GM19397 (cell line): ENCODE measurements around the gene LBX2.
"Not testable (repeated sequence)": the region's sequence is repeated elsewhere in the genome, so short reads cannot be mapped to it uniquely, and the experiment has no call there.

Experiments used
- ATAC-seq: cut with Tn5 transposase; IDR thresholded peaks from one replicate; pipeline ENCODE4 v1.9.1; 2021; ENCODE audit warnings: mild to moderate bottlenecking, moderate library complexity; ENCODE audit not compliant: unreplicated experiment

LBX2 gene

DNA sequence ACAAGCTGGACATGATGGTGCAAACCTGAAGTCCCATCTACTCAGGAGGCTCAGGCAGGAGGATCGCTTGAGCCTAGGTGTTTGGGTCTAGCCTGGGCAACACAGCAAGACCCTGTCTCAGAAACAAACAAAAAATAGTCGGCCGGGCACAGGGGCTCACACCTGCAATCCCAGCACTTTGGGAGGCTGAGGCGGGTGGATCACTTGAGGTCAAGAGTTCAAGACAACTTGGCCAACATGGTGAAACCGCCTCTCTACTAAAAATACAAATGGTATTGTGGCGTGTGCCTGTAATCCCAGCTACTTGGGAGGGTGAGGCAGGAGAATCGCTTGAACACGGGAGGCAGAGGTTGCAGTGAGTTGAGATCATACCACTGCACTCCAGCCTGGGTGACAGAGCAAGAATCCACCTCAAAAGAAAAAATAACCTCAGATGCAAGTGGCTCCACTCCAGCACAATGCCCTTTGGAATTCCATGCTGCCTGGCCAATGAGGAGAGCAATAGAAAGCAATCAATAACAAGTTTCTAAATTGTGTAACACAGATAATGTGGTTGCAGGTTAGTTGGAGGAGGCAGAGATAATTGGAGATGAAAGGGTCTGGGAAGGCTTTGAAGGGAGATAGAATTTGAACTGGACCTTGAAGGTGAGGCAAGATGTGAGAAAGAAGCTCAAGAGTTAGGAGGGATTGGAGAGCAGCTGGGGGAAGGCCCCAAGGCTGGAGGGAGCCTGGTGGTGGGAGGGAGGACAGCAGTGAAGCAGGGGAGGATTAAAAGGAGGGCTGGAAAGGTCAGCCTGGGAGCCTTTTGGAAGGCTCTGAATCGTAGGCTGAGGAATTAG, 10.5 kb downstream of the LBX2 start:
- ATAC-seq = no peak

DNA sequence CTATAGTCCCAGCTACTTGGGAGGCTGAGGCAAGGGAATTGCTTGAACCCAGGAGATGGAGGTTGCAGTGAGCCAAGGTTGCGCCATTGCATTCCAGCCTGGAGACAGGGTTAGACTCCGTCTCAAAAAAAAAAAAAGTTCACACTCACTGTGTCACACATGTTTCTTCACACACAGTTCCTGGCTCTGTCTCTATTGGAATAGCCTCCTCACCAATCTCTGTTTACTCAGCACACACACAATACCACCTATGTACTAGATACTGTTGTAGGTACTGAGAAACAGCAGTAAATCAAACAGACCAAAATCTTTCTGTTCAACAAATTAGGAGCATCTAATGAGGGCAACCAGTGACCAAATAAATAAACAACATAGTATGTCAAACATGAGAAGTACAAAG, 13.3 kb downstream of the LBX2 start:
- ATAC-seq = no peak

DNA sequence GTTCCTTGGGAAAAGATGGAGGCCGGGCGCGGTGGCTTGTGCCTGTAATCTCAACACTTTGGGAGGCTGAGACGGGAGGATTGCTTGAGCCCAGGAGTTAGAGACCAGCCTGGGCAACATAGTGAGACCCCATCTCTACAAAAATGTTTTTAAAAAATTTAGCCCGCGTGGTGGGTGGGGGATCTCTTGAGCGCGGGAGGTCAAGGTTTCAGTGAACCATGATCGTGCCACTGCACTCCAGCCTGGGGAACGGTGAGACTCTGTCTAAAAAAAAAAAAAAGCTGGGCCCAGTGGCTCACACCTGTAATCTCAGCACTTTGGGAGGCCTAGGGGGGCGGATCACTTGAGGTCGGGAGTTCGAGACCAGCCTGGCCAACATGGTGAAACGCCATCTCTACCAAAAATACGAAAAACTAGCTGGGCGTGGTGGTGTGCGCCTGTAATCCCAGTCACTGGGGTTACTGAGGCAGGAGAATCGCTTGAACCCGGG, 15.7 kb downstream of the LBX2 start:
- not testable (repeated sequence) for ATAC-seq

DNA sequence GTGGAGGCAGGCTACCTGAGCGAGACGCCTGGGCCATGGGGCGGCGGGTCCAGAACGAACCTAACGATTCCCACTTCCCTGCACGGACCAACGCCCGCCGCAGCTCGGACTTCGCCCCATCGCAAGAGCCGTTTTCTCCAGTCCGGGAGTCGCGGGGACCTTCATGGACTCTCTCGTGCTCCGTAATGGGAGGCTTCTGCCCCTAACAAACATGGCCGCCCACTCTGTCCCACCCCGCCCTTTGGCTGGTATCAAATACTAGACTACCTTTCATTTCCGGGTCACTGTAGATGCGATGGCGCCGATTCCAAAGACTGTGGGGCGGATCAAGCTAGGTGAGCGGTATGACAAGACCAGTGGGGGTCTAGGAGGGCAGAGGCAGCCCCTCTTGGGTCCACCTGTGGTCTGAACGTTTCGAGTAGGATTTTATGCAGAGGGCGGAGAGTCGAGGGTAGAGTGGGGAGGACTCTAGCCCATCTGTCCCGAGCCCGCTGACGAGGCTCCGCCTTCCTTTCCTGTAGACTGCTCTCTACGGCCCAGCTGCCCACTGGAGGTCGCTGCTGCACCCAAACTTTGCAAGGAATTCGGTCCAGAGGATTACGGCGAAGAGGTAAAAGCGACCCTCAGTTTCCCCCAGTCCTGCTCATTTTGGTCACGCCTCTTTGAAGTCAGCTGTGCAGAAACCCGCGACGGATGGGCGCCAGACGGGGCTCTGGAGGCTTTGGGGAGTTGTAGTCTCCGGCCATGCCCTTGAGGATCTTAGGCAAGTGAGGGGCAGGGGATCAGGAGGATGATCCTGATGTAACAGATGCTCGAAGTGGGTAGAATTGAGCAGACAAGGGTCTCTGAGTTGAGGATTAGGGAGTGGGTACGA, 16.4 kb downstream of the LBX2 start, which contains the start of the genes CCDC142 and TTC31:
CCDC142 (minus strand) TSS at position 198 of the 874 bp plus-strand sequence; CDS start at position 37, 161 bp downstream.
TTC31 (plus strand) TSS at position 281 of the 874 bp plus-strand sequence; CDS start at position 296, 15 bp downstream.
- ATAC-seq = peak; percentile 83

DNA sequence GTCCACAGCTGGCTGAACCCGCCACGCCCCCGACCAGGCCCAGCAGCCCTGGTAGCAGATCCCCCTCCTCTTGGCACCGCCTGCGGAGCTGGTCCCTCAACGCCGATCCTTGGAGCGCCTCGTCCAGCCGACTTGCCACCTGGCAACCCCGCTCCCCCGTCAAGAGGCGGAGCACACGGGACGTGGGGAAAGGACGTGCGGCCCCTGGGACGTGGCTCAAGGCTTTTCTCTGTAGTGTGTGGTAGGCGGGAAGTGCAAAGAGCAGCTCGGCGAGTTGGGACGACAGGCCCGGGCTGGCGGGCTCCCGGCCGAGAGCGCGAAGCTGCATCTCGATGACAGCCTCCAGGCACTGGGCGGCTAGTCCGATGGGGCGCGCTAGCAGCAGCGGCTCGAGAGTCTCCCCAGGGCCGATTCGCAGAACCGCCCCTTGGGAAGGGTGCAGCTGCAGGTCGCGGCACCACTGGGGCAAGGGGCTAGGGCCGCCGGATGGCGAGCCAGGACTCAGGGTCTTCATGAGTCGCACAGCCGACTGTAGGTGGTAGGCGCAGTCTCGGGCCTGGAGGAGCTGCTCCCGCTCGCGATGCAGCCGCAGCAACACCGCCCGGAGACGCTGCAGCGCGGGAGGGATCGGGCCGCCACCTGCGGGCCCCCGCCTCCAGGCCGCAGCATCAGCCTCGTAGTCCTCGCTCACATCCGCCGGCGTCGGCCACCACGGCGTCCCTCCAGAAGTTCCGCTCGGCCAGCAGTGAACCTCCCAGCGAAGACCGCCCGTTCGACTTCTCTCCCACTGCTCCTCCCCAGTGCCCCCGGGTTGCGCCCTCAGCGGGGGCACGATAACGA, 17.2 kb downstream of the LBX2 start:
- peak; percentile 51 for ATAC-seq

DNA sequence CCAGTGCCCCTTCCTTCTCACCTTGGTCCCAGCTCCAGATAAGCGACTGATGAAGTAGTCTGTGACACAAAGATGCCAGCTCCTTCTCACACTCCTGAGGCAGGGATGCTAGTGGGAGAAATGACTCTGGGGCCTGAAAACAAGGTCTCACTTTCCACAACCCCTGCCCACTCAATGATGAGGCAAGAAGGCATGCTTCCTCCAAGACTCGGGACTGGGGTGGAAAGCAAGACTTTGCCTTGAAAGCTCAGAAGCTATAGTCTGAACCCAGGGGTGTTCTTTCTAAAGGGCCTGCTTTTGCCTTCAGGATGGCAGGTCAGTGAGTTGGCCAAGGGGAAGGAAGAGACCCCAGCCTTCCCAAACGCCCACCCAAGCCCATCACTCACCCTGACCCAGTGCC, 18.0 kb downstream of the LBX2 start:
- ATAC-seq = no peak

DNA sequence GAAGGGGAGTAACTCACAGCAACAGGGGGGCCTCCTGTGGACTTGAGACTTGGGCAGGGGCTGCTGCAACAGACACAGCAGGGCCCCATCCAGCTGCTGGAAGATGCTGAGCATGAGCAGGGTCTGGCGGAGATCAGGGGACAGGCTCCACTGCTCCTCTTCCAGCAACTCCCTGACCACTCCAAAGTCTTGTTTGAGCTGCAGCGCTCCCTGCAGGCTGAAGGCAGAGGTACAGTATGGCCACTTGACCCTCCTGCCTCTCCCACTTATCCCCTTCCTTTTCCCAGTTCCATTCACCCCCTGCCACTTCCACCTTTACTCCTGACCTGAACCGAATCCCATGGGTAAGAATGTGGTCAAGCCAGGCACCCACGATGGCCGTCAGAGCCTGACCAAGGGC, 24.5 kb downstream of the LBX2 start:
- ATAC-seq = no peak

DNA sequence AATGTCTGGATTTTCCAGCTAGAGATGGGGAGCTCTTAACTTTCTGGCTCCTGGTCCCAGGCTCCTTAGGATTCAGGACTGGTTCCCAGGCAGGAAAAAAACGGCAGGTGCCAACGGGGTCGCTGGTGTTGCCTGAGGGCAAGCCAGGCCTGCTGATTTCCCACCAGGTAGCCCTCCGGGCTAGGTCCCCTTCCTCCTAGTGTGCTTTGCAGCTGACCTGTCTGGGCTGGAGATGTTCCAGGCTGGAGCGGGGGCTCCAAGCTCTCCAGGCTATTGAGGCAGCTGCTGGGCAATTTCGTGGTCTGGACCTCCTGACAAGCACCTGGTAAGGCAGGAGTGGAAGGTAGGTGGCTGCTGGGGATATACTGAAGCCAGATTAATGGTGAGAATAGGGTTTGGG, 24.9 kb downstream of the LBX2 start:
- ATAC-seq = no peak

DNA sequence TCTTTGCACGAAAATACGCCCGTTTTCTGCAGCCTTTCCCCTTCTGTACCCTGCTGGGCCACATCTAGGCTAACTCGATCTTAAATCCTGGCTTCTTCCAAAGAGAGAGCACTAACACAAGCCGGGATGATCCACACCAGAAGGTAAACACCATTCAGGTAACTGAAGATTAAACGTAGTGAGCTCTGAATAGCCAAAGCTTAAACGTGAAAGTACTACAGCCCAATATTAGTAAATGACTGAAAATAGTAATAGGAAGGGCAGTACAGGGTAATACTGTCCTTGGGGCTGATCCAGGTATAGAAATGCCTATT, 26.5 kb downstream of the LBX2 start:
- ATAC-seq = no peak

DNA sequence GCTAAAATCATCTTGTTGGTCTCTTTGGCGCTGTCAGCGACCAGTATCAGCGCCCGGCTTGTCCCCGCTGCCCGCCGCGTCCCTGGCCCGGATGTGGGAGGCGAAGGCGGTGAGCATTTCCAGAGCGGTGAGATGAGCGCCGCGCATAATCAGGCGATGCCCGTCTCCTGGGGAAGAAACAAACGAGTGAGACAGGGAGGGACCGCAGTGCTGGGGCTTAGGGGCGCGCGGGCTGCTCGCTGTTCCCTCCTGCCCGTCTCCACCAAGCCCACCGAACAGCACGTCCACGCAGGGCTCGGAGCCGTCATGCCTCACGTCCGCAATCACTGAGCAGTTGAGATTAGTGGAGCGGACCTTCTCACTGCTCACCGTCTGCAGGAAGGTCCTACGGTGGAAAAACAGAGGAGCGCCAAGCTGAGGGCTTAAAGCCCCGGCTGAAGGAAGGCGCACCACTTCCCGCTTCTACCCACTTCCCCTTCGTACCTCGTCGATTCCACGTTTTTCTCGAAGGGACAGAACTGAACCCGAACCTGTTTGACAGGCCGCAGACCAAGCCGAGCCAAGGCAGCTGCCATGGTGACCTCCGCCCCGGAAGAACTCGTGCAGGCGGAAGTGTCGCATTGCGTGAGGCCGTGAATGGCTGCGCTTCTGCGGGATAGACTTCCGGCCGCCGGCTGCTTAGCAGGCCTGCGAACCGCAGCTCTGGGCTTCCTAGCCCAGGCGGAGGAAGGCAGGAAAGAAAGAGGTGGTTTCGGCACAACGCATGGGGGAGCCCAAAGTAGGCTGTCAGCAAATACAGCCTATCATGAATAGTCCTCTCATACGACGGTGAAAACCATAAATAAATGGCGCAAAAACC, 27.1 kb downstream of the LBX2 start, which contains the start of gene MRPL53:
MRPL53 (minus strand) TSS at position 595 of the 859 bp plus-strand sequence; CDS start at position 575, 20 bp downstream.
- ATAC-seq = peak; percentile 83

DNA sequence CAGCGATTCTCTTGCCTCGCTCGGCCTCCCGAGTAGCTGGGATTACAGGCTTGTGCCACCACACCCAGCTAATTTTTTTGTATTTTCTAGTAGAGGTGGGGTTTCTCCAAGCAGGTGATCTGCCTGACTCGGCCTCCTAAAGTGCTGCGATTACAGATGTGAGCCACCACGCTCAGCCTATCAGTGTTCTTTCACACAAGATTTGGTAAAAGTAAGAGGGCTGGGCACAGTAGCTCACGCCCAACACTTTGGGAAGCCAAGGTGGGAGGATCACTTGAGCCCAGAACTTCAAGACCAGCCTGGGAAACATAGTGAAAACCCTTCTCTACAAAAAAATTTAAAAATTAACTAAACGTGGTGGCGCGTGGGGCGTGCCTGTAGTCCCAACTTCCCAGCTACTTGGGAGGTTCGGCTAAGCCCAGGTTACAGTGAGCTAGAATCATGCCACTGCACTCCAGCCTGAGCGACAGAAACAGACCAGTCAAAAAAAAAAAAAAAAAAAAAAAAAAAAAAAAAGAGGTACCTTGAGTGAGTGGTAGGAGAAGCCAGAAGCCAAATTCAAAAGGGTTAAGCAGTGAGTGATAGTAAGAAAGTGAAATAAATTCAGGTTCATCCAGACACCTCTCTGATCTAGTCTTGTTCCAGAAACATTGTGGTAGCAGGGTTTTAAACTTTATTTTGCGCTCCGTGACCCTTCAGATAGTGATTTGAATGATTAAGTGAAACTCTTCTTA, 27.9 kb downstream of the LBX2 start:
- no peak for ATAC-seq

DNA sequence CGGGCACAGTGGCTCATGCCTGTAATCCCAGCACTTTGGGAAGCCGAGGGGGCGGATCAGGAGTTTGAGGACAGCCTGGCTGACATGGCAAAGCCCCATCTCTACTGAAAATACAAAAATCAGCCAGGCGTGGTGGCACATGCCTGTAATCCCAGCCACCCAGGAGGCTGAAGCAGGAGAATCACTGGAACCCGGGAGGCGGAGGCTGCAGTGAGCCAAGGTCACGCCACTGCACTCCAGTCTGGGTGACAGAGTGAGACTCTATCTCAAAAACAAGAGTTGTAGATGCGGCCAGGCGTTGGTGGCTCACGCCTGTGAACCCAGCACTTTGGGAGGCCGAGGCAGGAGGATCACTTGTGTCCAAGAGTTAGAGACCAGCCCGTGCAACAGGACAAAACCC, 28.7 kb downstream of the LBX2 start:
- not testable (repeated sequence) for ATAC-seq

DNA sequence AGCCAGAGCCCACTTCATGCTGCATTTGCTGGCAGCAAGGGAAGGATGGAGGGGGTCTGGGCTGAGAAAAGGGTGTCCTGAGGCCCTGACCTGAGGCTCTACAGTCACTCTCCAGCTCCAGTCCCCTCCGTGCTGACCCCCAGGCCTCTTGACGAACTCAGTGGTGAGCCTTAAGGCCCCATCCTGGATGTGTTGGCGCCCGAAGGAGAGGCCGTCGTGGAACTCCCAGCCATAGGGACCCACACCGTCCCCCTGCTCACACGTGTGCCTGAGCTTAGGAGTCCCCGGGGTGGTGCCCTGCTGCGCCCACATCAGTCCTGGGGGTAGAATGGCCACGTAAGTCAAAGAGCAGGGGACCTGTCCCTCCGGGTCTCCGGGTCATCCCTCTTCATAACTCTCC, 35.0 kb downstream of the LBX2 start:
- ATAC-seq = no peak

DNA sequence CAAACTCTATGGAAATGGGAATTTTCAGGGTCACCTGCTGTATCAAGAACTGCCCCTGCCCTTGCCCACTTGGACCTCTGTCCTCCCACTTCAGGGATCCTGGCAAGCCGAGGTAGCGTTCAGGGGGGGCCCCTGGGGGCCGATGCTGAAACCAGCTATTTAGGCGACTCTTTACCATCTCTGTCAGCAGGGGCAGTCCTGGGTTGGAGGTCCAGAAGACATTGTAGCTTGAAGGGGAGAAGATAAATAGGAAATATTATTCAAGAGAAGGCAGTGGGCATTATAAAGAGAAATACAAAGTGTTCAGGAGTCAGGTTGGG, 36.7 kb downstream of the LBX2 start:
- ATAC-seq = no peak

DNA sequence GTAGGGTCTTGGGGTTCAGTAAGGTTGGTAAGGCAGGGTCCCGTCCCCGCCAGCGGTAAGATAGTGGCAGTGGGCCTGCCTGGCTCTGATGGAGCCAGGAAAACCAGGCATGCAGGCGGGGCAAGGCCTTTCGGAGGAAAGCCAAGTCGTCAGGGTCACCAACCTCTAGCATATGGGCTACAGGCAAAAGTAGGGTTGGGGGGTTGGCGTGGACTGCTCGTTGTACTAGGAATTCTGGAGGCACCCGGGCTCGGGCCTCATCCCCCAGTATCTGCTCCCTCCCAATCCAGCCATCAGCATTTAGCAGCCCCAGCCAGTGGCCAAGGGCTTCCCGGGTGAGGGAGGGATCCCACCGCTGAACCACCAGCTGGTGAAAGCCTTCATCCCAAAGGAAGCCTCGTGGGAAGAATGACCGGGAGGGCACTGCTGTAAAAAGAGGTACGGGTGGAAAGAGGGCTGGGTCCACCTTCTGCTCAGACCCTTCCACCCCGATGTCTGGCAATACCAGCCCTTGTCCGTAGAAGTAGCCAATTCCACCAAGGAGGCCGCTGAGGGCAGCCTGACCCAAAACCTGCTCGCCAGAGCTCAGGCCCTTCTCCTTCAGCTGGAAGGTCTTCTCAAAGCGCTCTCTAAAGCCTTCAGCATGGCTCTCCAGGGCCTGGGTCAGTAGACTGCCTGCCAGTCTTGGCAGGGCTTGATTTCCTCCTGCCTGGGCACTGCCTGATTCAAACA, 37.2 kb downstream of the LBX2 start:
- ATAC-seq = no peak

DNA sequence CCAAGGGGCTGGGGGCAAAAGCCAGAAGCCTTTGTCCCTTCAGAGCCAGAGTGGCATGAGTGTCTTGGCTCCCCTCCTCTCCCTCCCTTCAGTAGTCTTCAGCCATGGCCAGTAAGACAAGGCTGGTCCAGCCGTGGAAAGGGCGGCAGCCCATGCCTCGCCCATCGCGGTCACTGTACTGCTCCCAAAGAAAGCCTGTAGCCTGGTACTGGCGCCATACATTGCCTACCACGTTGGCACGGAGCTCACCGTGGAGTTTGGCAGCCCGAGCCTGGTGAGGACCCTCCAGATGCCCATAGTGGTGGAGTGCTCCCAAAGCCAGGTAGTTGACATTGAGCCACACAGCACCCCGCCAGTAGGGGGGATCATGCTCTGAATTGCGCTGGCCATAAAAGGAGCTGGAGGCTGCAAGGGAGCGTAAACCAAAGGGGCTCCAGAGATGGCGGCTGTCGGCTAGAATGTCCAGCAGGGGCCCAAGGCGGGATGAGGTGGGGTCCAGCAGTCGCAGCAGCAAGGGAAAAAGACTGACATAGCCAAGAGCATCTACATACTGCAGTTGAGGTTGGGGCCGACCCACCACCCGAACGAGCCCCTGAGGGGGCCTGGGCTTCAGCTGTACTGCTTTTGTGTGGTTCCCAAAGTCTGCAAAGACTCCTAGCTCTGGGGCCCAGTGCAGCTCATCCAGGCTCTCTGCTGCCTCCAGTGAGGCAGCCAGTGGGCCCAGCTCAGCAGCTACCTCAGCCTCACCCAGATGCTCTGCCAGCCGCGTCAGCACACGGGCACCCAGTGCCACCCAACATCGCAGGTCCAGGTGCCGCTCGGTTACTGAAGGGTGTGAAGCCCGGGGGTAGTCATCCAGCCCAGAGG, 38.0 kb downstream of the LBX2 start:
- ATAC-seq = no peak

DNA sequence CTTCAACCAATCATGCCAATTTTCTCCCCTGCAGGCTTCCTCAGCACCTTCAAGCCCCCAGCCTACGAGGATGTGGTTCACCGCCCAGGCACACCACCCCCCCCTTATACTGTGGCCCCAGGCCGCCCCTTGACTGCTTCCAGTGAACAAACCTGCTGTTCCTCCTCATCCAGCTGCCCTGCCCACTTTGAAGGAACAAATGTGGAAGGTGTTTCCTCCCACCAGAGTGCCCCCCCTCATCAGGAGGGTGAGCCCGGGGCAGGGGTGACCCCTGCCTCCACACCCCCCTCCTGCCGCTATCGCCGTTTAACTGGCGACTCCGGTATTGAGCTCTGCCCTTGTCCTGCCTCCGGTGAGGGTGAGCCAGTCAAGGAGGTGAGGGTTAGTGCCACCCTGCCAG, 39.2 kb downstream of the LBX2 start:
- ATAC-seq = not testable (repeated sequence)
